Trophoblast cell (in vitro differentiated cells and primary cell): ENCODE measurements around the gene TBL1XR1.

Experiments used
- DNase-seq, 2 donors: peaks; one replicate each; pipeline ENCODE4 v3.0.0-alpha.2; 2016
- H2AFZ ChIP-seq: 2 replicates; pipeline ENCODE4 v1.6.1; 2013; ENCODE audit warnings: low read length, moderate library complexity, mild to moderate bottlenecking; ENCODE audit not compliant: insufficient read depth, poor library complexity
- H2AK5ac ChIP-seq: 2 replicates; pipeline ENCODE4 v1.6.1; 2013; ENCODE audit warnings: mild to moderate bottlenecking, low read length
- H2BK120ac ChIP-seq: 2 replicates; pipeline ENCODE4 v1.6.1; 2013; ENCODE audit warnings: low read length, mild to moderate bottlenecking, moderate library complexity; ENCODE audit not compliant: insufficient read depth, poor library complexity
- H2BK12ac ChIP-seq: 2 replicates; pipeline ENCODE4 v1.6.1; 2013; ENCODE audit warnings: mild to moderate bottlenecking, low read length, moderate library complexity
- H2BK5ac ChIP-seq: 2 replicates; pipeline ENCODE4 v1.6.1; 2013; ENCODE audit warnings: low read length, low read depth, moderate library complexity, mild to moderate bottlenecking; ENCODE audit not compliant: poor library complexity
- H3K14ac ChIP-seq: 2 replicates; pipeline ENCODE4 v1.6.1; 2013; ENCODE audit warnings: mild to moderate bottlenecking, low read length
- H3K18ac ChIP-seq: 2 replicates; pipeline ENCODE4 v1.6.1; 2013; ENCODE audit warnings: mild to moderate bottlenecking, low read length
- H3K23ac ChIP-seq: 2 replicates; pipeline ENCODE4 v1.6.1; 2013; ENCODE audit warnings: low read length
- H3K27ac ChIP-seq: 2 replicates; pipeline ENCODE4 v1.5.1; 2013; ENCODE audit warnings: low read depth, mild to moderate bottlenecking, inconsistent platforms, low read length, moderate library complexity
- H3K27me3 ChIP-seq: 2 replicates; pipeline ENCODE4 v1.6.1; 2013; ENCODE audit warnings: inconsistent platforms, mild to moderate bottlenecking, low read length, moderate library complexity; ENCODE audit not compliant: insufficient read depth
- H3K36me3 ChIP-seq, 2 experiments: 1 replicate in 1 of 2; 2 replicates in 1 of 2; pipeline ENCODE4 v1.6.1; 2013; ENCODE audit warnings: low read length in 2 of 2, mild to moderate bottlenecking in 2 of 2, moderate library complexity in 1 of 2; ENCODE audit not compliant: insufficient read depth in 2 of 2, control insufficient read depth in 1 of 2
- H3K4ac ChIP-seq: 2 replicates; pipeline ENCODE4 v1.6.1; 2013; ENCODE audit warnings: low read depth, mild to moderate bottlenecking, low read length, moderate library complexity
- H3K4me1 ChIP-seq, 2 experiments: 1 replicate in 1 of 2; 2 replicates in 1 of 2; pipeline ENCODE4 v1.6.1; 2013; ENCODE audit warnings: low read length in 2 of 2, mild to moderate bottlenecking in 2 of 2, moderate library complexity in 1 of 2; ENCODE audit not compliant: insufficient read depth in 2 of 2, control insufficient read depth in 1 of 2
- H3K4me2 ChIP-seq: 2 replicates; pipeline ENCODE4 v1.6.1; 2013; ENCODE audit warnings: inconsistent platforms, mild to moderate bottlenecking, low read length, moderate library complexity
- H3K4me3 ChIP-seq: 2 replicates; pipeline ENCODE4 v1.5.1; 2013; ENCODE audit warnings: mild to moderate bottlenecking, low read depth, low read length, inconsistent platforms
- H3K79me1 ChIP-seq: one replicate; pipeline ENCODE4 v1.6.1; 2013; ENCODE audit warnings: low read length
- H3K79me2 ChIP-seq: 2 replicates; pipeline ENCODE4 v1.6.1; 2013; ENCODE audit warnings: low read length, mild to moderate bottlenecking; ENCODE audit not compliant: control insufficient read depth, insufficient read depth, poor library complexity
- H3K9ac ChIP-seq: 2 replicates; pipeline ENCODE4 v1.6.1; 2013; ENCODE audit warnings: mild to moderate bottlenecking, low read length
- H3K9me3 ChIP-seq: 2 replicates; pipeline ENCODE4 v1.6.1; 2013; ENCODE audit warnings: low read depth, mild to moderate bottlenecking, control low read depth, inconsistent platforms, low read length; ENCODE audit not compliant: insufficient read depth
- H4K12ac ChIP-seq: 2 replicates; pipeline ENCODE4 v1.6.1; 2013; ENCODE audit warnings: low read depth, mild to moderate bottlenecking, low read length, moderate library complexity
- H4K8ac ChIP-seq: 2 replicates; pipeline ENCODE4 v1.6.1; 2013; ENCODE audit warnings: low read depth, mild to moderate bottlenecking, low read length, moderate library complexity
- H4K91ac ChIP-seq: one replicate; pipeline ENCODE4 v1.6.1; 2013; ENCODE audit warnings: low read depth, mild to moderate bottlenecking, low read length, moderate library complexity
- WGBS: extraction: QIAGEN DNeasy Blood & Tissue Kit; methylation state at CpG from one replicate; pipeline ENCODE4 v1.1.7; 2013; ENCODE audit warnings: missing lambda C conversion rate; ENCODE audit not compliant: insufficient read length, insufficient coverage; ENCODE audit errors: extremely low coverage; 5-methylcytosine and 5-hydroxymethylcytosine counted together

TBL1XR1 gene

DNA sequence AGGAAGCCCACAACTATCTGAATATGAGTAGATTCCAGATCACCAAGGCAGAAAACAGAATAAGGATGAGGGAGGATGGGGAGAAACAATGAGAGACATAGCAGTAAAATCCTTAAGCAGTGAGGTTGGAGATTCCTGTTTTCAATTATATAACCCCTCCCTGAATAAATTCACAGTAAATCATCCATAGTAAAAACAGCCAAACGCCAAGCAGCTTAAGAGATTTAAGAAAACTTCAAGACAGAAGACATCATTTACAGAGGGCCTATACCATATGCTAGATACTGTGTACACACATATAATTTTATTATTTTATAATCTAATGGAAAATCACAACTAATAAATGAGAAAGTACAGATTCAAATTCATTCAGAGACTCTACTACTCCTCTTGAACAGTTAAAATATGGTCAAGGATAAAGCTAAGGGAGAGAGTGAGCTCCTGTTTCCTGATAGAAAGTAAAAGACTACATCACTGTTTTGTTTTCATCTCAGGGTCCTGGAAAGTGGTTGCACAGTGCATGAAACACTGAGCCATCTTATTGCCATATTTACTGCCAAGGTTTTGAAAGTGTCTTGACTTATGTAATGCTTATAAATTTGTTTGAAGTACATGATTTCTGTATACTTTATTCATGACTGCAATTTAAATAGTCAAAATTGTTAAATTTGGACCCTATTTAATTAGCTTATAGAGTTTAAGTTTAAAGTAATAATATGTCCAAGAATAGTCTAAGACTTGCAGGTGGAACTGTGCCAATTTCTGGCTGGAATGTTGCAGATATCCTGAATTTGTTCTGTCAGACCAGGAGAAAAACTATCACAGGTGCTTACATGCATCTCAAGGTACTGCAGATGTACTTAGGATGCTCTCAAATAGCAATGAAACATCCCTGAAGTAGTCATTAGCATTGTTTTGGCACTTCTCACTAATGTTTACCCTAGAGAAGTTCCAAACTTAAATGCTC is 141.4 kb downstream of the TBL1XR1 start:
- Histone ChIP-seq H2BK12ac (no peak overlapping the region), H2BK120ac (no peak overlapping the region), H3K23ac (no peak overlapping the region), H3K36me3 (peaks cover 4 to 5% of the 10 kb centered on the region in 2 experiments), H3K9ac (no peak overlapping the region), H3K4ac (no peak overlapping the region), H3K27ac (no peak overlapping the region), H3K79me2 (no peaks in the 10 kb centered on the region), H3K27me3 (no peaks in the 10 kb centered on the region), H4K91ac (no peak overlapping the region), H3K4me3 (no peak overlapping the region), H3K14ac (no peak overlapping the region), H4K8ac (no peak overlapping the region), H2AK5ac (no peak overlapping the region), H3K18ac (no peak overlapping the region), H3K4me1 (no peaks in the 10 kb centered on the region), H3K9me3 (no peaks in the 10 kb centered on the region), H4K12ac (no peak overlapping the region), H2BK5ac (no peak overlapping the region), H2AFZ (no peak overlapping the region), H3K4me2 (no peak overlapping the region), H3K79me1 (no peaks in the 10 kb centered on the region)
- WGBS = no CpG with 5 or more reads among the region's 1 CpG
- DNase-seq = no peak

DNA sequence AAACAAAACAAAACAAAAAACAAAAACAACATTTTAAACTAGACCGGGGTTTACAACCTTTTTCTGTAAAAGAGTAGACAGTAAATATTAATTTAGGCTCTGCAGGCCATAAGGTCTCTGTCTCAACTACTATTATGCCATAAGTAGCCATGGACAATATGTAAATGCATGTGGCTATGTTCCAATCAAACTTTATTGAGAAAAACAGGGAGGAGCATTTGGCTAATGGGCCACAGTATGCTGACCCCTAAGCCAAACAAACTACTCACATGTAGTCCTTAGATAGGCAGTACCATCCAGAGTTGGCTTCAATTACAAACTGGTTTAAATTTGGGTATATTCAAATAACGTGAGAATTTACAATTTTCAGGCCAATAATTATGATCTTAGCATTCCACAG is 144.2 kb downstream of the TBL1XR1 start:
- Histone ChIP-seq H3K4me2 (no peak overlapping the region), H2BK120ac (no peak overlapping the region), H3K9ac (no peak overlapping the region), H4K12ac (no peak overlapping the region), H3K14ac (no peak overlapping the region), H3K23ac (no peak overlapping the region), H2AK5ac (no peak overlapping the region), H3K9me3 (no peaks in the 10 kb centered on the region), H3K79me2 (no peaks in the 10 kb centered on the region), H3K36me3 (peaks cover 5 to 10% of the 10 kb centered on the region in 2 experiments), H3K4me1 (no peaks in the 10 kb centered on the region), H3K4me3 (no peak overlapping the region), H4K8ac (no peak overlapping the region), H3K27ac (no peak overlapping the region), H3K4ac (no peak overlapping the region), H3K27me3 (no peaks in the 10 kb centered on the region), H2BK12ac (no peak overlapping the region), H2BK5ac (no peak overlapping the region), H4K91ac (no peak overlapping the region), H3K18ac (no peak overlapping the region), H3K79me1 (no peaks in the 10 kb centered on the region), H2AFZ (no peak overlapping the region)
- whole genome bisulfite sequencing = no CpG with 5 or more reads among the region's 2 CpGs
- no peak for DNase-seq

GRCh38 chr3:177051411-177051810 is 145.9 kb downstream of the TBL1XR1 start:
- Histone ChIP-seq H4K8ac (no peak overlapping the region), H3K4me2 (no peak overlapping the region), H3K79me2 (no peaks in the 10 kb centered on the region), H2BK120ac (no peak overlapping the region), H3K4me1 (no peaks in the 10 kb centered on the region), H3K79me1 (no peaks in the 10 kb centered on the region), H3K4ac (no peak overlapping the region), H2AFZ (no peak overlapping the region), H3K14ac (no peak overlapping the region), H3K27me3 (no peaks in the 10 kb centered on the region), H3K9me3 (no peaks in the 10 kb centered on the region), H4K91ac (no peak overlapping the region), H4K12ac (no peak overlapping the region), H3K18ac (no peak overlapping the region), H3K36me3 (peaks cover 5 to 14% of the 10 kb centered on the region in 2 experiments), H3K23ac (no peak overlapping the region), H2AK5ac (no peak overlapping the region), H3K9ac (no peak overlapping the region), H2BK5ac (no peak overlapping the region), H3K27ac (no peak overlapping the region), H2BK12ac (no peak overlapping the region), H3K4me3 (no peak overlapping the region)
- peak; percentile 2 to 27 for DNase-seq
- WGBS = no CpG with 5 or more reads among the region's 4 CpGs

GRCh38 chr3:177050501-177051237 is 146.6 kb downstream of the TBL1XR1 start:
- no peak overlapping the region for H2AK5ac ChIP-seq
- H2BK120ac ChIP-seq = no peak overlapping the region
- no peak overlapping the region for H3K9ac ChIP-seq
- H2BK12ac ChIP-seq = no peak overlapping the region
- no peaks in the 10 kb centered on the region for H3K79me1 ChIP-seq
- H2BK5ac ChIP-seq = no peak overlapping the region
- no peaks in the 10 kb centered on the region for H3K4me1 ChIP-seq
- WGBS = no CpG with 5 or more reads among the region's 5 CpGs
- no peak overlapping the region for H3K23ac ChIP-seq
- H3K4ac ChIP-seq = no peak overlapping the region
- H4K8ac ChIP-seq = no peak overlapping the region
- no peak overlapping the region for H4K91ac ChIP-seq
- no peak overlapping the region for H3K14ac ChIP-seq
- no peak overlapping the region for H3K4me3 ChIP-seq
- no peaks in the 10 kb centered on the region for H3K27me3 ChIP-seq
- H2AFZ ChIP-seq = no peak overlapping the region
- H3K18ac ChIP-seq = no peak overlapping the region
- H4K12ac ChIP-seq = no peak overlapping the region
- no peak overlapping the region for H3K27ac ChIP-seq
- no peaks in the 10 kb centered on the region for H3K79me2 ChIP-seq
- peak; percentile 51 to 91 for DNase-seq
- H3K9me3 ChIP-seq = no peaks in the 10 kb centered on the region
- H3K36me3 ChIP-seq = peaks cover 5 to 14% of the 10 kb centered on the region in 2 experiments
- H3K4me2 ChIP-seq = no peak overlapping the region
